Measurements from ENCODE around the gene NCAPD2. TPM values are rescaled to one million over a fixed set of nuclear protein-coding genes. Genes with fewer than 3 reads are reported as not detected.

NCAPD2 gene
- total RNA-seq = 15.3 and 32.9 TPM in 2 replicates

GRCh38 chr12:6493497-6494257, at the start of gene NCAPD2:
NCAPD2 (plus strand) TSS chr12:6494102; CDS start chr12:6495099, 997 bp downstream.
- peak; percentile 96 to 98 for DNase-seq (ENCODE audit: low read depth in 2 of 2)

GRCh38 chr12:6444704-6445688, 48.9 kb upstream of the NCAPD2 start, which contains the start of gene CD27:
CD27 (plus strand) TSS chr12:6444955; CDS start chr12:6445096, 141 bp downstream.
- no peak for DNase-seq (ENCODE audit: low read depth in 2 of 2)

- DNase-seq (ENCODE audit: low read depth in 2 of 2) = no peak
Observed at GRCh38 chr12:6450091-6450868, 43.6 kb upstream of the NCAPD2 start.

- no peak for DNase-seq (ENCODE audit: low read depth in 2 of 2)
Observed at GRCh38 chr12:6450869-6451347, 43.0 kb upstream of the NCAPD2 start.

- peak; percentile 87 to 97 for DNase-seq (ENCODE audit: low read depth in 2 of 2)
Observed at GRCh38 chr12:6451348-6452244, 42.3 kb upstream of the NCAPD2 start, which contains the start of gene TAPBPL. TAPBPL (plus strand) TSS chr12:6452042; CDS start chr12:6452249, 207 bp downstream.

- DNase-seq (ENCODE audit: low read depth in 2 of 2) = peak in 1 of 2 donors; percentile 52
Observed at GRCh38 chr12:6452245-6452943, 41.5 kb upstream of the NCAPD2 start.

- peak; percentile 31 to 77 for DNase-seq (ENCODE audit: low read depth in 2 of 2)
Observed at GRCh38 chr12:6452944-6453630, 40.8 kb upstream of the NCAPD2 start.

GRCh38 chr12:6457220-6457945, 36.5 kb upstream of the NCAPD2 start:
- DNase-seq (ENCODE audit: low read depth in 2 of 2) = no peak

GRCh38 chr12:6458281-6459003, 35.5 kb upstream of the NCAPD2 start:
- no peak for DNase-seq (ENCODE audit: low read depth in 2 of 2)

- no peak for DNase-seq (ENCODE audit: low read depth in 2 of 2)
Observed at GRCh38 chr12:6459004-6459337, 34.9 kb upstream of the NCAPD2 start.

GRCh38 chr12:6460751-6461371, 33.0 kb upstream of the NCAPD2 start:
- DNase-seq (ENCODE audit: low read depth in 2 of 2) = no peak

- peak; percentile 45 to 72 for DNase-seq (ENCODE audit: low read depth in 2 of 2)
Observed at GRCh38 chr12:6461401-6462233, 32.3 kb upstream of the NCAPD2 start.

- DNase-seq (ENCODE audit: low read depth in 2 of 2) = peak in 1 of 2 donors; percentile 96
Observed at GRCh38 chr12:6462234-6462995, 31.5 kb upstream of the NCAPD2 start.

GRCh38 chr12:6463216-6463615, 30.7 kb upstream of the NCAPD2 start:
- DNase-seq (ENCODE audit: low read depth in 2 of 2) = peak in 1 of 2 donors; percentile 48

GRCh38 chr12:6463858-6464257, 30.0 kb upstream of the NCAPD2 start:
- no peak for DNase-seq (ENCODE audit: low read depth in 2 of 2)
